ENCODE data around the gene LRRN3. TPM values are rescaled to one million over a fixed set of nuclear protein-coding genes. Genes with fewer than 3 reads are reported as not detected.

The LRRN3 gene
- total and polyA plus RNA-seq, 2 of the 8 experiments (the other 6 are each of a cell fraction or from before 2014, with no cell fraction given): 0.20 to 0.32 TPM

DNA sequence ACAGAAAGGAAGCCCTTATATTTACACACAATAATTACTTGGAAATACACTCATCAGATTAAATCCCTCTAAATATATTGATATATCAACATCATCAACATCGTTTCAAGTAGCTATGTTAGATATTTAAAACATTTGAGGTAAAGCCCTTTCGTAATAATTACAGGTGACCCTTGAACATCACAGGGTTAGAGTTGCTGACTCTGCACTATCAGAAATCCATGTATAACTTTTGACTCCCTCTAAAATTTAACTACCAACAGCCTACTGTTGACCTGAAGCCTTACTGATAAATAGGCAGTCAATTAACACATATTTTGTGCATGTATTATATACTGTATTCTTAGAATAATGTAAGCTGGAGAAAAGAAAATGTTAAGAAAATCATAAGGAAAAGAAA, 34.6 kb upstream of the LRRN3 start:
- Histone ChIP-seq H4K8ac (ENCODE audit: extremely low read depth, insufficient read depth, low read length) (no peak overlapping the region), H2AFZ (ENCODE audit: low read length) (no peak overlapping the region), H2AK5ac (ENCODE audit: low read depth, low read length) (no peak overlapping the region), H4K20me1 (replicated peaks in 1 of 2; ENCODE audit: control insufficient read depth in 1 of 2, insufficient read depth in 2 of 2, low read length in 2 of 2) (no peaks in the 10 kb centered on the region), H3K14ac (ENCODE audit: insufficient read length) (no peak overlapping the region), H2BK20ac (ENCODE audit: low read length) (no peak overlapping the region), H3K79me1 (ENCODE audit: low read depth, low read length) (no peaks in the 10 kb centered on the region), H3K18ac (ENCODE audit: extremely low read depth, low read length) (no peak overlapping the region), H3K79me2 (ENCODE audit: control insufficient read depth in 1 of 2, insufficient read depth in 2 of 2, low read length in 2 of 2) (no peaks in the 10 kb centered on the region), H2BK5ac (ENCODE audit: low read depth, low read length) (no peak overlapping the region), H3K4me2 (ENCODE audit: insufficient read depth in 1 of 2, low read depth in 2 of 2, low read length in 2 of 2) (no peak overlapping the region), H3K4me1 (replicated peaks in 1 of 4; ENCODE audit: control insufficient read depth in 3 of 4, insufficient read depth in 4 of 4, low read length in 3 of 4) (peaks cover 0 to 7% (median 0%) of the 10 kb centered on the region in 4 experiments; a peak in 2 of 7 replicates), H3K23me2 (ENCODE audit: low read depth, low read length) (no peaks in the 10 kb centered on the region), H2BK15ac (ENCODE audit: low read length) (no peak overlapping the region), H2BK120ac (replicated peaks; ENCODE audit: low read depth, low read length) (no peak overlapping the region), H3K9ac (replicated peaks in 1 of 4; ENCODE audit: extremely low read depth in 1 of 4, low read depth in 3 of 4, low read length in 3 of 4) (no peak overlapping the region), H4K5ac (ENCODE audit: insufficient read length, low read depth, low read length) (no peak overlapping the region), H3K56ac (replicated peaks; ENCODE audit: insufficient read length, low read depth, low read length) (no peak overlapping the region), H2BK12ac (ENCODE audit: low read depth, low read length) (no peak overlapping the region), H3K36me3 (ENCODE audit: control insufficient read depth in 2 of 4, insufficient read depth in 4 of 4, low read length in 3 of 4) (no peaks in the 10 kb centered on the region), H3K27me3 (replicated peaks in 1 of 4; ENCODE audit: control insufficient read depth in 3 of 4, extremely low read depth in 1 of 4, insufficient read depth in 3 of 4, low read length in 3 of 4) (no peaks in the 10 kb centered on the region), H4K91ac (replicated peaks; ENCODE audit: insufficient read length, low read length) (no peak overlapping the region), H3K4me3 (ENCODE audit: extremely low read depth in 1 of 4, insufficient read depth in 2 of 4, low read depth in 3 of 4, low read length in 4 of 4) (no peak overlapping the region), H3K27ac (ENCODE audit: low read depth, low read length) (no peak overlapping the region), H3K9me3 (ENCODE audit: insufficient read depth in 2 of 2, low read depth in 1 of 2, low read length in 1 of 2) (no peaks in the 10 kb centered on the region), H3K23ac (ENCODE audit: insufficient read length) (no peak overlapping the region), H3K4ac (replicated peaks; ENCODE audit: insufficient read length, low read depth, low read length) (no peak overlapping the region)
- no peak for FAIRE-seq
- CTCF ChIA-PET (ENCODE audit: partially characterized antibody): no interaction called here
- DNase-seq (ENCODE audit: low read depth in 1 of 2, low spot score in 2 of 2): no peak
- 86% methylated on average over 2 of the region's 2 CpGs; no CpG with 5 or more reads in 1 of the 2 experiments for WGBS, 2 experiments (ENCODE audit: extremely low coverage in 1 of 2, insufficient coverage in 1 of 2, insufficient read length in 1 of 2, insufficient replicate concordance in 2 of 2, low coverage in 1 of 2, low lambda C conversion rate in 2 of 2, missing lambda C conversion rate in 1 of 2)
- POLR2A ChIA-PET (ENCODE audit: partially characterized antibody): no interaction called here
- TF ChIP-seq BACH1 (IDR thresholded peaks at IDR 0.05; ENCODE audit: low read length) (no peak), TAF7 (optimal IDR thresholded peaks at IDR 0.05; ENCODE audit: borderline replicate concordance, low read depth, low read length) (no peak), SIN3A (conservative IDR thresholded peaks at IDR 0.05 in 1 of 2, IDR thresholded peaks at IDR 0.05 in 1 of 2; ENCODE audit: low read depth in 1 of 2, low read length in 2 of 2) (no peak), EP300 (IDR thresholded peaks at IDR 0.05; ENCODE audit: borderline replicate concordance in 1 of 2, low read depth in 2 of 2, low read length in 2 of 2) (no peak), JUND (IDR thresholded peaks at IDR 0.05; ENCODE audit: low read length) (no peak), CREB1 (IDR thresholded peaks at IDR 0.05) (no peak), SRF (IDR thresholded peaks at IDR 0.05; ENCODE audit: low read depth, low read length) (no peak), KDM5A (IDR thresholded peaks at IDR 0.05; ENCODE audit: low read length) (no peak), SIX5 (IDR thresholded peaks at IDR 0.05; ENCODE audit: low read depth, low read length) (no peak), SP4 (IDR thresholded peaks at IDR 0.05; ENCODE audit: low read length) (no peak), ZNF274 (IDR thresholded peaks at IDR 0.05; ENCODE audit: borderline replicate concordance, extremely low read depth, low read length) (no peak), EGR1 (IDR thresholded peaks at IDR 0.05; ENCODE audit: borderline replicate concordance, low read depth, low read length) (no peak), SP2 (IDR thresholded peaks at IDR 0.05; ENCODE audit: low read length) (no peak)

Data from H1 (cell line).